Thyroid gland (tissue), 4 donors: Measurements from ENCODE around the gene TIAM2.

Experiments
- CTCF ChIP-seq, 6 experiments: fragments of 200-600 bp in 3 of 6; fragments of 450-650 bp in 3 of 6; sonication (generic) in 3 of 6; IDR thresholded peaks; one replicate each; pipeline ENCODE4 v1.5.1; 2016 to 2019; ENCODE audit warnings: antibody characterized with exemption in 6 of 6, mild to moderate bottlenecking in 2 of 6, inconsistent platforms in 1 of 6, moderate library complexity in 1 of 6
- POLR2A ChIP-seq, 2 donors: fragments of 450-650 bp; IDR thresholded peaks; one replicate each; pipeline ENCODE4 v1.6.1; 2017; ENCODE audit warnings: antibody characterized with exemption in 2 of 2, mild to moderate bottlenecking in 2 of 2, moderate library complexity in 1 of 2

GRCh38 chr6:155061381-155061780, 66.3 kb downstream of the TIAM2 start:
- TF ChIP-seq CTCF (IDR thresholded peaks at IDR 0.05) (no peak), POLR2A (IDR thresholded peaks at IDR 0.05) (no peak)
